DMS53 (cell line): ENCODE measurements around the gene FER1L5.

Experiments used
- DNase-seq: peaks from one replicate; lab custom pipeline; 2025; lab: John Stamatoyannopoulos, UW

The FER1L5 gene

DNA sequence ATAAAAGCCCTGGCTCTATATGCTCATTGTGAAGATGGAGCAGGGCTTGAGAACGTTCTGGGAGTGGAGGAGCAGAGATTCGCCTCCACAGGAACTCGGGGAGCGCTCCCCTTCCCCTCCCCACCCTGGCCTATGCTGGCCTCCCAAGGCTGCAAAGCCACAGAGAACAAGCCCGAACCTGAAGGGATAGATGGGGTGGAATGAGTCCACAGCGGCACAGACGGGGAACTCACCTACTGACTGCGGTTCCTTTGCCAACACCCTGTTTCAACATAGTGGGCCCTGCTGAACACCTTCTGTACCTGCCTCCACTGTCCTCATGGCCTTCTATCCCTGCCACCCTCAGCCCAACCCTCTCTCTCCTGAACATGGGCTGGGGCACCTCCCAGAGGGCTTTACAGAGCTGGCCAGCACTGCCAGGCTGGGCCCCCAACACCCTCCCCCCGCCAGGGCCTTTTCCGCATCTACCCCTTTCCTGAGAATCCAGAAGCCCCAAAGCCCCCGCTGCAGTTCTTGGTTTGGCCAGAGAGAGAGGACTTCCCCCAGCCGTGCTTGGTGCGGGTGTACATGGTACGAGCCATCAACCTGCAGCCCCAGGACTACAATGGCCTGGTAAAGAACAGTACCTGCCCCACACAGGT is 55.8 kb downstream of the FER1L5 start:
- DNase-seq = no peak

DNA sequence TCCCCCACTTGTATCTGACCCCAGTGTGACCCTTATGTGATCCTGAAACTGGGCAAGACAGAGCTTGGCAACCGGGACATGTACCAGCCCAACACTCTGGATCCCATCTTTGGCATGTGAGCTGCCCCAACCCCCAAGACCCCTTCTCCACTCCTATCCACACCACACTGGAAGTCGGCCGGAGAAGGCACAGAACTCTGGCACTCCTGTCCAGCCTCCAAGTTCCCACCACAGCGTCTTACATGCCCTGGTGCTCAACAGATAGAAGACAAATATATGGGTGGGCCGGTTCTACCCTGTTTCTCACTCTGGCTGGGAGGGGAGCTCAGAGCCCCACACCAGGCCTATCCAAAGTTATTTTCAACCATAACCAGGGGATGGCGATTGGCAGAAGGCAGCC is 56.5 kb downstream of the FER1L5 start:
- no peak for DNase-seq

DNA sequence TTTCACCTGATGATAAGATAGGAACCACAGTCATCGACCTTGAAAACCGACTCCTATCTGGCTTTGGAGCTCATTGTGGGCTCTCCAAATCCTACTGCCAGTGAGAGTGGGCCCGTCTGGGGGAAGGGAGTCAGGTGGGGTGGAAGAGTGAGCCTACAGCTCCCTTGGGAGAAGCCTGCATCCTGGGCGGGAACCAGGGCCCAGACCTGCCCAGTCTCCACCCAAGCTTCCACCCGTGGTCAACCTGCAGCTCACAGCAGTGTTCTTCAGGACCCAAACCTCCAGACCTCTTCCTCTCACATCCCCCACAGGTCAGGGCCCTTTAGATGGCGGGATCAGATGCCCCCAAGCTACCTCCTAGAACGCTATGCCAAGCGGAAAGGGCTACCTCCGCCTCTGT is 57.1 kb downstream of the FER1L5 start:
- no peak for DNase-seq

DNA sequence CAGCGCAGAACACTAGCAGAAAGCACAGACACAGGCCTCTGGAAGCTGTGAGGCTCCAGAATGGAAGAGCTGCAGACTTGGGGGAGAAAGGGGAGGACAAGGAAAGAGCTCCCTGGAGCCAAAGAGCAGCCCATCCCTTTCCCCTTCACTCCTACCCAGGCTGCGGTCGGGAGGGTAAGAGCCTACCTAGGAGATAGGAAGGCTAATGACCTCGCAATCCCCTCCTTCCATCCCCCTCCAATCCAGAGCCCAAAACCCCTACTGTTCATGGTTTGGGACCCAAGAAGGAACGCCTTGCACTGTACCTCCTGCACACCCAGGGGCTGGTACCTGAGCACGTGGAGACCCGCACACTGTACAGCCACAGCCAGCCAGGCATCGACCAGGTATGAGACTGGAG is 57.5 kb downstream of the FER1L5 start:
- DNase-seq = no peak

DNA sequence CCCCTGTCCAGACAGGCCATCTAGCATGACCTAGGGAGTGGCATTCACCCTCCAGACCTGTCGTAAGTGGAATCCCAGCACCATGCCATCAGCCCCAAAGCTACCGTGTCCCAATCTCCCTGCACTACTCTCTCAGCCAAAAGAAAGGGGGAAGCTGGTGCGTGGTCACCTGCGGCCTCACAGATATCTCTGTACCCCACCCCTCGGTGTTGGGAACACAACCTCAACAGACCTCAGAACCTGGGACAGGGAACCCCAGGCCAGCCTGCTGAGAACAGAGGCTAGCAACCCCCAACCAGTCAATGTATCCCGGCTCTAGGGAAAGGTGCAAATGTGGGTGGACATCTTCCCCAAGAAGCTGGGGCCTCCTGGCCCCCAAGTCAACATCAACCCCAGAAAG is 59.1 kb downstream of the FER1L5 start:
- DNase-seq = no peak

DNA sequence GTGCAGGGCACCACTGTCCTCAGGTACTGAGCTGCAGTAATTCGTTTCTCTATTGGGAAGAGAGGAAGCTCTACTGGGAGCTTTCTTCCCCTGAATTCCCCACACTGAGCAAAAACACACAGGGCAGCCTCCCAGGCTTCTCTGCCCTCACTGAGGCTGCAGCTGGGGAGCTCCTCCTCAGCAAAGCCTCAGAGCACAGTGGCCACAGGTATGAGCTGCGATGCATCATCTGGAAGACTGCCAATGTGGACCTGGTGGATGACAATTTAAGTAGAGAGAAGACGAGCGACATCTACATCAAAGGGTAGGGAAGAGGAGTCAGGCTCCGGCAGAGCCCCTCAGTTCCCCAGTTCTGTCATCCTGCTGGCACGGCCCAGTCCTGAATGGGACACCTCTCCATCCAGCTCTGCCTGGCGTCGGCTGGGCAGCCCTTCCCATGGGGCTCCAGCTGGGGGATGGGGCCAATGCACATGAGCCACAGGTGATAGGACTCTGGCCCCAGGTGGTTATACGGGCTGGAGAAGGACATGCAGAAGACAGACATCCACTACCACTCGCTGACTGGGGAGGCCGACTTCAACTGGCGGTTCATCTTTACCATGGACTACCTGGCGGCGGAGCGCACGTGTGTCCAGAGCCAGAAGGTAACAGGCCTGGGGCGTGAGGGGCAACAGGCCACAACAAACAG is 59.7 kb downstream of the FER1L5 start:
- DNase-seq = peak; percentile 49

DNA sequence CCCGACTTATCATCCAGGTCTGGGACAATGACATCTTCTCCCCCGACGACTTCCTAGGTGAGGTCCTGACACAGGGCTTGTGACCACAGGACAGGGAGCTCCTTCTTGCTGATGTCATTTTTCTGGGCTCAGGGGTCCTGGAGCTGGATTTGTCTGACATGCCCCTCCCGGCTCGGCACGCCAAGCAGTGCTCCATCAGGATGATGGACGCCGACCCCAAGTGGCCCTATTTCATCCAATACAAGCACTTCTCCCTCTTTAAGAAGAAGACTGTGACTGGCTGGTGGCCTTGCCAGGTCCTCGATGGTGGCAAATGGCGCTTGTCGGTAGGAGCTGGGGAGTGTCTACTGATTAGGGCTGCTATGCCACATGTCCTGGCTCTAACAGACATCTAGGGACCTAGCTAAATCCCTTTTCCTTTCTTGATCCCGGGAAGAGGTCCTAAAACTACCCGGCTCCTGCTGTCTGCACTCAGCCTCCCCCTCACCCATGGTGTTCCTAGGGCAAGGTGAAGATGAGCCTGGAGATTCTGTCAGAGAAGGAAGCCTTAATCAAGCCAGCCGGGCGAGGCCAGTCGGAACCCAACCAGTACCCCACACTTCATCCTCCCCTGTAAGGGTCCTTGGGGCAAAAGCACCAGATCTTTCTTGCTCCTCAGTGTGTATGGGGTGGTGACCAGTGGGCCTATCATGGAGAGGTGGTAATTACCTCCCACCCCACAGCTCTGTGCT is 60.6 kb downstream of the FER1L5 start:
- DNase-seq = no peak

DNA sequence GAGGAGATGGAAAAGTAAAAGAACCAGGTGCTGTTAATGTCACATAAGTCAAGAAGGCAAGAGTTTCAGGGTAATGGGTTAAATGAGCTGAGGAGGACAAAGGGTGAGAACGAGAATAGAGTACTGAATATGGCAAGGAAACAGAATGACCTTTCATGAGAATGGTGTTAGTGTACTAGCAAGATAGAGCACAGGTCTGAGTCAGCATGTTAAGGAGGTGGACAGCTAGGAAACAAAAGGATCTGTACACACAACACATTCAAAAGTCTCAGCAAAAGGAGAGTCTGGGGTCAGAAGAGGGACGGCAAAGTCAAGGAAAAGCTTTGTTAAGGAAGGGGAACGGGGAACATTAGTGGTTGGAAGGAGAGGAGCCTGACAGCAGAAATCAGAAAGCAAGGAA is 68.4 kb downstream of the FER1L5 start:
- DNase-seq = no peak

DNA sequence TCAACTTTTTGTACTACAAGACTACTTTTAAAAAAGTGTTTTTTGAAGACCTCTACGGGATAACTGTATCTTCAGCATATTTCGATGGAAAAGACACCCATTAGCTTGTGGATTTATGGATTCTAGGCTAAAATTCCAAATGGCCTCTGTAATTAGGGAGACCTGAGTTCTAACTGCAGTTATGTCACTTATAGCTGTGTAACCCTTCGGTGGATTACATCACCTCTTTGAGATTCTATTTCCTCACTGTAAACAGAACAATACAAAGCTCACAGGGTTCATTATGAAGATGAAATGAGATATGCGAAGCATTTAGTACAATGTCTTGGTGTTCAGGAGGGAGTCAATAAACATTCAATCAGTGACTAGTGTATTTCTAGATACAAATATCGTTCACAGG is 73.1 kb downstream of the FER1L5 start:
- peak; percentile 44 for DNase-seq

DNA sequence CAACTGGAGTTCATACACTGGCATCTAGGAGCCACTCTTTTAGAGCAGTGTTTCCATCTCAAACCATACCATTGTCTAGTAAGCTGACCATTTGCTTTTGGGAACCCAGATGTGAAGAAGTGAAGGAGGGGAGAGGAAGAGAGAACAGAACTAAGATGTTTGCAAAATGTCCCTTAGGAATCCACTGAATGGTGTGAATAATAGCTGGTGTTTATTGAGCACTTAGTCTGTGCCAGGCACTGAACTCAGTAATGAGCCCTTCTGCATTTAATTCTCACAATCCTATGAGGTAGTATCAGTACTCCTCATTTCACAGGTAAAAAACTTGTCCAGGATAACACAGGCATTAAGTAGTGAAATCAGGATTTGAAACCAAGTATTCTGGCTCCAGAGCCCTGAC is 73.8 kb downstream of the FER1L5 start:
- DNase-seq = no peak

DNA sequence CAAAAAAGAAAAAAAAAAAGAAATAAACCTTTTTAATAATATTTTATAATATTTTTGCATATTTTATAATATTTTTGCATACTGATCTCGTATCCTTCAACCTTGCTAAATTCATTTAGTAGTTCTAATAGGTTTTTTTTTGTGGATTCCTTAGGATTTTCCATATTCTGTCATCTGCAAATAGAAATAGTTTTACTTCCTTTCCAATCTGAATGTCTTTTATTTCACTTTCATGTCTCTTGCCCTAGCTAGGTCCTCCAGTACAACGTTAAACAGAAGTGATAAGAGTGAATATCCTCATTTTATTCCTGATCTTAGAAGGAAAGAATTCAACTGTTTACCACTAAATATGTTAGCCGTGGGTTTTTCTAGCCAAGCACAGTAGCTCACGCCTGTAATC is 83.6 kb downstream of the FER1L5 start:
- DNase-seq = no peak

DNA sequence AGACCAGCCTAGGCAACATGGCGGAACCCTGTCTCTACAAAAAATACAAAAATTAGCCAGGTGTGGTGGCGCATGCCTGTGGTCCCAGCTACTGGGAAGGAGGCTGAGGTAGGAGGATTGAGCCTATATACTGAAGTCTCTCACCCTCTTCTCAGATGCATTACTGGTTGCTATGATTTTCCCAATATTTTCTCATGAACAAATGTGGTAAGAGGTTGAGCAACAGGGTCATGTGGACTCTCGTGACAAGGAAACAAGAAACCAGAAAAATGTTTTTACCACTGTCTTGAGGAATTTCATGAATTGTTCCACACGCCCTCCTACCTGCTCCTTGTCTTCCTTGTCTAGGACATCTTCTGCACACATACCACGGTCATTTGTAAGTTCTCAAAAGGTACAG is 84.9 kb downstream of the FER1L5 start:
- DNase-seq = no peak

DNA sequence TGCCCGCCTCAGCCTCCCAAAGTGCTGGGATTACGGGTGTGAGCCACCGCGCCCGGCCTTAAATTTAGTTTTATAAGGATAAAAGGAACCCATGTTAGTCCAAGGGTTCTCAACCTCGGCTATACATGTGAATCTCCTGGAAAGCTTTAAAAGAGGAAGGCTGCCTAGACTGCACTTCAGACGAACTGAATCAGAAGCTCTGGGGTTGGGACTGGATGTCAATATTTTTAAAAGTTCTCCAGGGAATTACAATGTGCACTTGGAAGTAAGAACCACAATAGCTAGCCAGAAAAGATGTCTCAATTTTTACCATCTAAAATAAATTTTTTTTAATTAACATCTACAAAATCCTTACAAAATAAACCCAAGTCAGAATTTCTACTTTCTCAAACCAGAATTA is 87.2 kb downstream of the FER1L5 start:
- DNase-seq = no peak

DNA sequence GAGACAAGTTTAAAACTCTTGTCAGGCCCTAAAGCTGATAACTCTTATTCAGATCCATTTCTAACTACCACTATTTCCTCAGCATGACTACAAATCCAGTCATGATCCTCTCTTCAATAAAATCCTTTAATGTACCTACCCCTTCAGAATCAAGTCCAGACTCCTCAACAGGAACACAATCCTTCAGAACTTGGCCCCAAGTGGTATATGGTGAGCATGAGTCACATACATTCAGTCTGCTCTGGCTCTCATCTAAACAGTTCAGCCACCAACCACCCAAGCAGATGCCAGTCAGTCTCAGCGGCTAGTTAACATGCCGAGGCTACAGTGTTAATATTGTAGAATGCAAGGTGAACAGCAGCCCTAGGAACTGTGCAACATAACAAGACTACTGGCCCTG is 87.6 kb downstream of the FER1L5 start:
- no peak for DNase-seq

DNA sequence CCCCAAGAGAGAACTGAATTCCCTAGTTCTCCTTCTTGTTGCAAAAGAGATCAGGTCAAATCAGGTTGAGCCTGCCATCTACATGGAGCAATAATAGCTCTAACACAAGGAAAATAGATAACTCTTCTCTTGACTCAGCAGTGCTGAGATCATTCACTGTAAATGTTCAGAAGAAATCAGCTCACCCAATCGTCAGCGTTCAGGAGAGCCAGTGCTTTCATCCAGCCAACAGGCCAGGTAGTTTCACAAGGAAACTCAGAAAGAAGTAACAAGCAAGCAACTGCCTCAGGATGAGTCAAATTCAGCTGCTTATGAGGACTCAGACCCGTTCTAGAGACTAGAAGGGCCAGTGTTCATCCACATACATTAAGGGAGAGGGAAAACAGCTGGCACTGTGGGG is 91.4 kb downstream of the FER1L5 start:
- DNase-seq = no peak

DNA sequence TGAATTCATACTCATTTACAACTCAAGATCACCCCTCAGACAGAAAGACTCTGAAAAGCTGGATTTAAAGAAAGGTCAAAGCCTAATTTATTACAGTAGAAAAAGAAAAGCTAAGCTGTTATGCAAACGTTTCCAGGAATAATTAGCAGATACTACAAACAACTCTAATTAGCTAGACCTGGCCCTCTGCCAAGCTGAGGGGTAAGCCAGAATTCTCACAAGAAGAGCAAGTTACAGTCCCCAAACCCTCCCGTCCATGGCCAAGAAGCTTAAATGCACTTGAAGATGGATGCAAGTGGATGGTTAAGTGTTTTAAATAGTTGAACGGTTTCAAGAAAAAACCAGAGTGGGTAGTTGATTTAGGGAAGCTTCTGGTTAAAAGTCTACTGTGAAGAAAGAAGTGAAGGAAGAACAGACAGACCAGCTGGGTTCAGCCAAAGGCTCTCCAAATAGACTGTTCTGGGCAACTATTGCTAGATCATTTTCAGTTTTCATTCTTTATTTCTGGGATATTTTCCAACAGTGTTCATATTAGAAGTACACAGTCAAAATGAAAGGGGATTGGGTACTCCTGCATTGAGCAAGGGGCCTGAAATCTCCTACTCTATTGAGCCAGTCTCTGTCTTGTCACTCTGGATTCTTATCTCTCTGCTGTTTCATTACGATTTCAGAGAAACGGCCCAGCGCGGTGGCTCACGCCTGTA is 92.5 kb downstream of the FER1L5 start:
- no peak for DNase-seq

DNA sequence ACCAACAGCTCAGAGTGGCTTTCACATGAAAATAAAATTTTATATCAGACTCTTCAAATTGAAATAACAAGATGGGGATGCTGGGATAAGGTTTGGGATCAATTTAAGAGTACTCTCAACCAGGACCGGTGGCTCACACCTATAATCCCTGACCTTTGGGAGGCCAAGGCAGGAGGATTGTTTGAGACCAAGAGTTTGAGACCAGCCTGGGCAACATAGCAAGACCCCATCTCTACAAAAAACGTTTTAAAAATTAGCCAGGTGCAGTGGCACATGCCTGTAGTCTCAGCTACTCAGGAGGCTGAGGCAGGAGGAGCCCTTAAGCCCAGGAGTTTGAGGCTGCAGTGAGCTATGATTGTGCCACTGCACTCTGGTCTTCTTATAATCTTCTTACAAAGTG is 94.7 kb downstream of the FER1L5 start:
- no peak for DNase-seq

DNA sequence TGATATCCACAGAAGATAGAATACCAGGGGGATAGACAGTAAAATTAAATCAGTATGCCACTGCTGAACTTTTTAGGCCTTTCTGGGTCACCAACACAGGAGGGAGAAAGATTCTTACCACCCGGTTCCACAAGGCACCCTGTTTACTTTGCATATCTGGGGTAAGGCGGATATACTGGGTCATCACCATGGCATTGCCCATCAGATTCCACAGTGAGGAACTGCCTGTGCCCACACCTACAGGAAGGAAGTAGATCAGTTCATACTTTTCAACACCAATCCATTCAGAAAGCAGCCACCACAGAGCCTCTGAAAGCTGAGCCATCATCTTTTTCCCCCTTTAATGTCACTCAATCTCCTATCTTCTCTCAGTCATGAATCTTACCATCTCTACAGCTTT is 95.3 kb downstream of the FER1L5 start:
- no peak for DNase-seq

DNA sequence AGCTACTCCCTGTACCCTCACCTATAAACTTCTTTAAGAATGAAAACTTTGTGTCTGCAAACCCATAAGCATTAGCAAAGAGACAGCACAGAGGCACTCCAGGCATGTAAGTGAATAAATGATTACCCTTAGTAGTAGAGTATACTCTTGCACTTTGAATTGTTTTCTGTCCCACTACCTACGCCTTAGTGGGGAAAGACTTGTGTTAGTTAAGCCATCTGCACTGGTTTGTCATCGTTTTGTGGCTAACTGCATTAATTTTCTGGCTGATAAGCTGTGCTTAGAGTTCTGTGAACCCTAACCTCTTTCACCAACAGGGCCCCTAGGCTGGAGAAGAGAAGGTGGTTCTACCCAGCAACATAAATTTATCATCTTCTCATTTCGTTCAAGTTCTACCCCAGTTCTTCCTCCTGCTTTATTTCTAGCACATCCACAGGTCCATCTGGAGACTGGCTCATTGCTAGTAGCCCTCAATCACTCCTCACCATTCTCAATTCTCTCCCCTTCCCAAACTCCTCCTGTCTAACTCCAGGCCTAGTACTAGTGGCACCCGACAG is 96.6 kb downstream of the FER1L5 start:
- no peak for DNase-seq

DNA sequence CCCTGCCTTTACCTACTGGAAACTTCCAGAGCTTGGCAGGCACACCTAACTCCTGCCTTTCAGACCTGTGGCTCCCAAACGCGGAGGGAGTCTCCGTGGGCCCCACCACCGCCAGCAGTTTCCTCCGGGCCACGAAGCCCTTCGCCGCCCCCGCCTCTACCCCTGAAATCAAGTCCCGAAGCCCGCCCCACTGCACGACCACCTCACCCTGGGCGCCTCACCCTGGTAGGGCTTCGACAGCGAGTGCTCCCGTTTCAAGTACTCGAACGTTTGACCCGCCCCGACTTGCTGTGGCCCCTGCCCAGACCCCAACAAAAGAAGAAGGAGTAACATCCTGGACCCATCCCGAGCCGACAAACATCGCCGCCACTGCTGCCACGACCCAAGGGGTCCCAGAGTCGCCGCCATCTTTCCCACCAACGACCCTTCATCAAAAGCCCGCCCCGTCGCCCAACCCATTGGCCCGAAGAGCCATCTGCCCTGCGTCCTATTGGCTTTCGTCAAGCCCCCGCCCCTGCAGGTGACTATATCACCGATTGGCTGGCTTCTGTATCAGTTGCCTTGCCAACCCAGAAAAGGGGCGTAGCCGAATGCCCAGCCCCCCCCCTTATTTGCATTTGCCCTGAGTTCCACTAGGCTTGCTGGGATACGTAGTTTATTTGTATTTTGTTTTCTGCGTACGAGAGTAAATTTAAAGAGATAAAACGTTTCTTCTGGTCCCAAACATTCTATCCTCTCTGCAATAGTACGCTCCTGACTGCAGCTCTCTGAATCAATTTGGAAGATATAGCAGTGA is 97.3 kb downstream of the FER1L5 start, which contains the start of gene LMAN2L:
LMAN2L (minus strand) TSS at position 432 of the 796 bp plus-strand sequence; CDS start at position 408, 24 bp downstream.
- DNase-seq = peak; percentile 100

DNA sequence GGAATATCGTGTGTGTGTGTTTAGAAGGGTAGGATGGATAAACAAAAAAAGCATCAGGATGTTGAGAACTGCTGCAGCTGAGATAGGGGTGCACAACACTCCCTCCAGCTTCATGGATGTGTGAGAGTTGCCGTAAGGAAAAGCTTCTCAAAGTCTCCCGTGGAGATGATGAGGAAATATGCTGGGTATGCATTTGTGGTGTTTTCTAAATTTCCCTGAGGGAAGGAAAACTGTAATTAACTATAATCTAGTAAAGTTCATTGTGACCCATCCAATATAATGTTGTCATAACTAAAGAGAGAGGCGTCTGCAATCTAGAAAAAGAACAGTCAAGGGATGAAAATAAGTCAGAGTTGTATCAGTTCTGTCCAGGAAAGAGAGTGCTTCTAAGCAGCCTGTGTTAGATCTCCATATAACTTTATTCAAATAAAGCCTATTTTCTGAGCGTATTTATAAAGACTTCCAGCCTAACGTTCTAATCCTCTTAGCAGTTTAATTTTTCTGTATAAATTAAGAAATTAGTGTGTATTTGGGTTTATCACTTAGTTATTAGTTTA is 104.6 kb downstream of the FER1L5 start:
- no peak for DNase-seq
